ENCODE data around the gene ZDBF2. TPM values are rescaled to one million over a fixed set of nuclear protein-coding genes. Genes with fewer than 3 reads are reported as not detected.
A peak's percentile ranks its signal among the peaks of the same experiment; 100 is the strongest.

ZDBF2 gene
- total and polyA plus RNA-seq, 2 of the 8 experiments (the other 6 are each of a cell fraction or from before 2014, with no cell fraction given) = 1.5 to 17.2 TPM

DNA sequence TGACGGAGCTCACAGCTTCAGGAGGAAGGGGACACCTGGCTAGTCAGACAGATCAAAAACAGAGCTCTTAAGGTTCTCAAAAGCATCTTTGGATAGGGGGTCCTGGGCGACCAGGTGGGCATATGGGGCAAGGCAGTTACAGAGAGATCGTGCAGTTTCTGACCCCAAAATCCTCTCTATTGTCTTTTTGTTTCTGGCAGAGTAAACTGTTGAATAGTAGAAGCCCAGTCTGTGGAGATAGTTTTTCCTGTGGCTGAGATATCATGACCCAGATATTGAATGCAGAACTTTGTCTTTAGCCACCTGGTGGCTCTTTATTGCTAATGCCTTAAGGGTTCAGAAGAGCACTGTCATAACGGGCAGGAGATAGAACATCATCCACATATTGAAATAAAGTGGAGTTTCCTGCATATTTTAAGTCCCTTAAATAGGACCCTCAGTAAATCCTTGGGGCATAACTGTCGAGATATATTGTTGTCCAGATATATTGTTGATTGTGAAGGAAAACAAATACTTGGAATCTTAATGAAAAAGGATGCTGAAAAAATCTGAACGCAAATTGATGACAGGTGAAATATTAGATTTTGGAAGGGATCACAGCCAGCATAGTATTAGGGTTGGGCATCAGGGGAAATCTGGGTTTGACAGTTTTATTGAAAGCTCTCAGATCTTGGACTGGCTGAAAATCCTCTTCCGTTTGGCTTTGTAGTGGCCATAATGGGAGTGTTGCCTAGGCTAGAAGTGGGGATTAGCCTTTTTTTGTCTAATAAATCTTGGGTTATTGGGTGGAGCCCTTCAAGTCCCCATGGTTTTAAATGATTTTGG is 14.1 kb upstream of the ZDBF2 start:
- POLR2A ChIA-PET (ENCODE audit: partially characterized antibody) = interaction anchor here (1.2 to 1.5 kb wide), 2 partner anchors 48 to 97 kb away, joined by 4 read pairs; no protein-coding TSS in a partner anchor
- Histone ChIP-seq H3K23ac (ENCODE audit: insufficient read length) (no peak overlapping the region), H3K23me2 (ENCODE audit: low read depth, low read length) (no peaks in the 10 kb centered on the region; the same call in 1 of the 2 replicates), H3K56ac (replicated peaks; ENCODE audit: insufficient read length, low read depth, low read length) (no peak overlapping the region), H4K5ac (ENCODE audit: insufficient read length, low read depth, low read length) (no peak overlapping the region), H3K36me3 (ENCODE audit: control insufficient read depth in 2 of 4, insufficient read depth in 4 of 4, low read length in 3 of 4) (no peaks in the 10 kb centered on the region), H2BK120ac (replicated peaks; ENCODE audit: low read depth, low read length) (no peak overlapping the region), H3K4ac (replicated peaks; ENCODE audit: insufficient read length, low read depth, low read length) (no peak overlapping the region), H3K18ac (ENCODE audit: extremely low read depth, low read length) (no peak overlapping the region), H3K79me2 (ENCODE audit: control insufficient read depth in 1 of 2, insufficient read depth in 2 of 2, low read length in 2 of 2) (no peaks in the 10 kb centered on the region), H2AK5ac (ENCODE audit: low read depth, low read length) (no peak overlapping the region; the same call in 1 of the 2 replicates), H3K4me3 (ENCODE audit: extremely low read depth in 1 of 4, insufficient read depth in 2 of 4, low read depth in 3 of 4, low read length in 4 of 4) (no peak overlapping the region), H3K27ac (ENCODE audit: low read depth, low read length) (no peak overlapping the region), H2AFZ (ENCODE audit: low read length) (no peak overlapping the region), H3K79me1 (ENCODE audit: low read depth, low read length) (no peaks in the 10 kb centered on the region), H3K4me2 (ENCODE audit: insufficient read depth in 1 of 2, low read depth in 2 of 2, low read length in 2 of 2) (no peak overlapping the region), H2BK5ac (ENCODE audit: low read depth, low read length) (no peak overlapping the region), H2BK12ac (ENCODE audit: low read depth, low read length) (no peak overlapping the region), H3K14ac (ENCODE audit: insufficient read length) (no peak overlapping the region), H3K9me3 (ENCODE audit: insufficient read depth in 2 of 2, low read depth in 1 of 2, low read length in 1 of 2) (no peaks in the 10 kb centered on the region), H2BK15ac (ENCODE audit: low read length) (no peak overlapping the region), H4K8ac (ENCODE audit: extremely low read depth, insufficient read depth, low read length) (no peak overlapping the region), H3K27me3 (replicated peaks in 1 of 4; ENCODE audit: control insufficient read depth in 3 of 4, extremely low read depth in 1 of 4, insufficient read depth in 3 of 4, low read length in 3 of 4) (peaks cover 70 to 96% (median 95%) of the 10 kb centered on the region in 4 experiments), H3K4me1 (replicated peaks in 1 of 4; ENCODE audit: control insufficient read depth in 3 of 4, insufficient read depth in 4 of 4, low read length in 3 of 4) (peaks cover 3 to 10% (median 5%) of the 10 kb centered on the region in 4 experiments; a peak in 5 of 7 replicates), H2BK20ac (ENCODE audit: low read length) (no peak overlapping the region), H4K20me1 (replicated peaks in 1 of 2; ENCODE audit: control insufficient read depth in 1 of 2, insufficient read depth in 2 of 2, low read length in 2 of 2) (peaks cover 0 to 5% of the 10 kb centered on the region in 2 experiments), H4K91ac (replicated peaks; ENCODE audit: insufficient read length, low read length) (no peak overlapping the region), H3K9ac (replicated peaks in 1 of 4; ENCODE audit: extremely low read depth in 1 of 4, low read depth in 3 of 4, low read length in 3 of 4) (no peak overlapping the region)
- DNase-seq (ENCODE audit: low read depth in 1 of 2, low spot score in 2 of 2) (no peak), FAIRE-seq (no peak)
- 44% methylated on average over 7 of the region's 7 CpGs; no CpG with 5 or more reads in 1 of the 2 experiments for WGBS, 2 experiments (ENCODE audit: extremely low coverage in 1 of 2, insufficient coverage in 1 of 2, insufficient read length in 1 of 2, insufficient replicate concordance in 2 of 2, low coverage in 1 of 2, low lambda C conversion rate in 2 of 2, missing lambda C conversion rate in 1 of 2)
- CTCF ChIA-PET (ENCODE audit: partially characterized antibody) = interaction anchor here (0.6 to 2.8 kb wide), 12 partner anchors 10 to 335 kb away, joined by 3 to 9 read pairs (median 3); partner anchors contain the start of genes EEF1B2 and NDUFS1
- TF ChIP-seq EZH2 (IDR thresholded peaks at IDR 0.05; ENCODE audit: low read depth, low read length, severe bottlenecking) (peak; percentile 28), HDAC6 (IDR thresholded peaks at IDR 0.05; ENCODE audit: low read depth, low read length) (no peak), SUZ12 (IDR thresholded peaks at IDR 0.05; ENCODE audit: low read length) (peak; percentile 36; the same call in 1 of the 2 replicates), EGR1 (IDR thresholded peaks at IDR 0.05; ENCODE audit: borderline replicate concordance, low read depth, low read length) (no peak), MAFK (IDR thresholded peaks at IDR 0.05; ENCODE audit: low read depth, low read length) (no peak), TCF12 (IDR thresholded peaks at IDR 0.05; ENCODE audit: low read depth, low read length) (no peak), GTF2F1 (IDR thresholded peaks at IDR 0.05; ENCODE audit: borderline replicate concordance, low read depth, low read length) (no peak), CTCF (IDR thresholded peaks at IDR 0.05; ENCODE audit: control extremely low read depth in 1 of 3, insufficient read depth in 1 of 3, low read depth in 1 of 3, low read length in 3 of 3) (peak in 2 of 3 experiments; percentile 26 to 40; a peak in 3 of 4 replicates), CEBPB (IDR thresholded peaks at IDR 0.05; ENCODE audit: low read depth, low read length) (no peak)

Data from H1 (cell line).